Measurements from ENCODE around the gene OVAAL.
A peak's percentile ranks its signal among the peaks of the same experiment; 100 is the strongest.

Gene OVAAL

DNA sequence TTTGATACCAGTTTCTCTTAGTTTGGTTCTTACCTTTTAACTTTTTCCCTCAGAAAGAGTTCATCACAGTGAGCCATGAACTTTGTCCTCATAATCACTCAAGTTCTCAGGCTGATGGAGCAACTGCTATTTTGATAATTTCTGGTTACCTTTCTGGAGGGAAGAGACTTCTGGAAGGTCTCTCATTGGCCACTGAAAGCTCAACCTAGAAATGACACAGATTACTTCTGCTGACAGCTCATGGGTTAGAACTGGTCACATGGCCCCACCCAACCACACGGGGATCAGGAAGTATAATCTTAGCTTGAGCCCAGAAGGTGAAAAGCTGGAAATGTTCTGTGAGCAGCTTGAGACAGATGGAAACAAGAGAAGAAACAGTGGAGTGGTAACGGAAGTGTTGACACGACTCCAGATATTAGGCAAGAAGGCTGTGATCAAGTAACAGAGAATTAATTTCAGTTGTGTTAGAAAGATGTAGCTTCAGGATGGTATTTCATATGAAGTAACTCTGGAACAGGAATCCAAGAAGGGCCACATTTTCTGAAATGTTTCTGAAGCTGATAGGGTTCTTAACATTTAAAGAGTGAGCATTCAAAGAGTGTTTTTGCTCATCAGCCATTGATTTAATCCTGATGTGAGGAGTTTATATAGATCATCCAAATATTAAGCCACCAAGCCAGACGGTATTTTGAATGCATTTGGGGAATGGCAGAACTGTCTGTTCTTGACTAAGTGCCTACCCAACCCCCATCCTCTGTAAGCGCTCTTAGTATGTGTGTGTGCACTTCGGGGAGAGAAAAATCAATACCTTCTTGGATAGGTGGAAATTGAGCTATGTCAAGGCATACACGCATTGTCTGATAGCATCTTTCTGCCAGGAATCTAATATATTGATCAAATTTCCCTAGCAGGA lies 51.1 kb downstream of the OVAAL start:
- no peak for DNase-seq

DNA sequence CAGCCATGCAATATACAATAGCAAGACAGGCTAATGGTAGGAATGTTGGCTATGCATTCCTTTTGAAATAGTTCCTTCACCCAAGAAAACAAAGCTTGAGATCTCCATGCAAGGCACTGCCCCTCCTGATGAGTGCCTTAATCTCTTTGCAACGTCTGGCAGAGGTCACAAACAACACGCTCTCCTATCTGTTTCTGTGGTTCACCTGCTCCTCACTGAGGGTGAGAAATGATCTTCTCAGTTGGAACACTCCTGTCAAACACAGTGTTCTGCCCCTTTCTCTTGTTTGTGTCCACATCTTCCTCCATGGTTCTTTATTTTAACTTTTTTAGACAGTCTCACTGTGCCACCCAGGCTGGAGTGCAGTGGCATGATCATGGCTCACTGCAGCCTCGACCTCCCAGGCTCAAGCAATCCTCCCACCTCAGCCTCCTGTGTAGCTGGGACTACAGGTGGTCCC lies 51.8 kb downstream of the OVAAL start:
- no peak for DNase-seq

DNA sequence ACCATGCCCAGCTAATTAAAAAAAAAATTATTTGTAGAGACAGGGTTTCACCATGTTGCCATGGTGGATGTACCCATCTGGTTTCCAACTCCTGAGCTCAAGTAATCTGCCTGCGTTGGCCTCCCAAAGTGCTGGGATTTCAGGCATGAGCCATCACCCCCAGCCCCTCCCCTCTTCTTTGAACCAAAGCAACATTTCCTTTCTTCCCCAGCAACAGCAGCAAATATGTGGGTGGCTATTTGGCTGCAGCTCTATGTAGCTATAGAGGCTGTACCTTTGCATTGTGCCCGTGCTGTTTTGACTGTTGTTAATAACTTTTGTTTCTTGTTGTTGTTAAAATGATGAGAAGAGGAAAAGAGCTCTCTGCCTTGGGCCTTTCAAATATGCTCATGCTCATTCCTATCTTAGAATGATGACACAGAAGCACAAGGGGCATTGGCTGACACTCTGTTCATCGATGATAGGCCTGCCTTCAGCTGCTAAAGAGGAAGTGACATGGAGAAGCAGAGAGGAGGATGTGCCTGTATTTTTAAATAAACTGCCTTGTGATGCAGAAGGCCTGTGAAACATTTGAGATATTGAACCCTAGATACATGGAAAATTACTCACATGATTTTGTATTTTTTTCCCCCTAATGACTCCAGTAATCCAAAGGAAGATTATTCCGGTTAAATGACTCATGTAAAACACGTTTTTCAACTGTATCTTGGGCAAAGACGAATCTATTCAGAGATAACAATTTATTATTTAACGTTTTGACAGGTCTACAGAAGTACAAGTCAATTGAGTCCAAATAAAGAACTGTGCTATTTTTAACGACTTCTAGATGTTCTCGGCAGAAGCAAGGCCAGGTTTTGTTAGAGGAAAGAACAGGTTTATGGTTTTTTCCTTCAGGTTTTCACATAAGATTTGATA lies 52.5 kb downstream of the OVAAL start:
- DNase-seq: peak; percentile 19 to 30

DNA sequence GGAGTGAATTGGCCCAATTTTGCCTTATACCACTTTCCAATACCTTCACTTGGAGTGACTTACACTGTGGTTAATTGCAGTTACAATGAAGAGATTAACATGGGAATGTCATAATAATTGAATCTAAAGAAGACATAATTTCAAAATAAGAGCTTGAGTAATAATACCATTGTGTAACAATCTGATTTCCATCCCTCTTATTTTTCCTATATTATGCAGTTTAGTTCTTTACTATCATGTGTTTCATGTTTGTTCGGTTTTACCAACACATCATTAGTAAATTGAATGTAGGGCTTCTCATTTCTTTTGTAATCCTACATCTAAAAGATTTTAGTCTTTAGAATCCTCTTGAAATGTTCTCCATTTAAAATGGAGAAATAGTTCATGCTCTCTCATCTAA lies 53.9 kb downstream of the OVAAL start:
- DNase-seq: no peak

GRCh38 chr1:180614730-180615129 lies 56.0 kb downstream of the OVAAL start:
- no peak for DNase-seq

DNA sequence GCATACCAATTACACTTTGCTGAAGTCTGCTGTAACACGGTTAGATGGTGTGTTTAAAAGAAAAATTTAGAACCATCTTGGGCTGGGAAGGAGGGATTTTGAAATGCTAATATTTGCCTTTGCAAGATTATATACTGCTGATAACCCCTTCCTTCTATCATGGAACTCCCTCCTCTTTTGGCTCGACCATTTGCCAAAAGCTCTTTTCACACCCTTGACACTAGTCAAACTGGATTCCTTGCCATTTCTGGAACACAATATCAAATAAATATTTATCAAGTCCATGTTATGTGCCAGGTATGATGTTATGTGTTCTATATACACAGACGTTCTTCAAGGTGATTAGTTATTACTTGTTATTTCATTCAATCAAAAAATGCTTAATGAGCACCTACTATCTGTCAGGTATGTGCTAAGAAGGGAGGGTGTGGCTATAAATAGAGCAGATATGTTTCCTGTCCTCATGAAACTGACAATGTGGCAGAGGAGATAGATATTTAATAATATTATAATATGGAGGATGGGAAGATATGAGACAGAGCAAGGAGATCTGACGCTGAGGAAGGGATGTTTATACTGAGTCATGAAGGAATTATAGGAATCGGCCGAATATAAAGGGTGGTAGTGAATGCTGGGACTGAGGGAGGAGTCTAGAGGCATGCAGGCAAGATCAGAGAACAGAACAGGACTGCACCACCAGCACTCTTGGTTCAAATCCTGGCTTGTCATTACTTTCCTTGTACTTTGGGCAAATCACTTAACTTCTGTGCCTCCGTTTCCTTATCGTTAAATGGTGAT lies 56.9 kb downstream of the OVAAL start:
- no peak for DNase-seq
